CD4-positive, alpha-beta T cell treated with Interleukin-6 for 4 hours (primary cell): ENCODE data around the gene PTPRS.
A peak's percentile ranks its signal among the peaks of the same experiment; 100 is the strongest.

Experiments used
- DNase-seq: peaks from one replicate; pipeline ENCODE4 v3.0.0-alpha.2; 2020; ENCODE audit warnings: mixed read lengths

PTPRS gene

GRCh38 chr19:5305163-5305562, 35.4 kb downstream of the PTPRS start:
- no peak for DNase-seq

- DNase-seq = no peak
Observed at GRCh38 chr19:5304486-5304885, 36.1 kb downstream of the PTPRS start.

GRCh38 chr19:5303208-5303607, 37.4 kb downstream of the PTPRS start:
- DNase-seq = no peak

DNA sequence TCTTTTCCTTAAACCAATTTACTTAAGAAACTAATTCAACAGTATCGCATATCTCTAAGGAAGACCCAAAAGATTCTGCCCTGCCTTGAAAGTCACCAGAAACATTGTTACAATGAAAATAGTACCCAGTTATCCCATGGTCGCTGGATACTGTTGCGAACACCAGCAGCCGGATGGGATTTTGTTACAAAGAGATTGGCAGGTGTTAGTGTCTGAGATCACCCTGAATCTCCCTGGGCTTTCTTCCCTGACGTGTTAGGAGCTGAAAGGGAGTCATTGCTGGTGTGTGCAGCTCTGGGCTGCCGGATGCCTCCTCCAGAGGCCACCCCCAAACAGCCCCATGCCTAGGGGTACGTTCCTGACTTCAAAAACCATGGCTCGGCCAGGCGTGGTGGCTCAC, 38.2 kb downstream of the PTPRS start:
- DNase-seq = no peak

- DNase-seq = no peak
Observed at GRCh38 chr19:5299137-5299536, 41.5 kb downstream of the PTPRS start.

GRCh38 chr19:5298471-5298901, 42.1 kb downstream of the PTPRS start:
- DNase-seq = no peak

- no peak for DNase-seq
Observed at GRCh38 chr19:5297272-5297669, 43.3 kb downstream of the PTPRS start.

DNA sequence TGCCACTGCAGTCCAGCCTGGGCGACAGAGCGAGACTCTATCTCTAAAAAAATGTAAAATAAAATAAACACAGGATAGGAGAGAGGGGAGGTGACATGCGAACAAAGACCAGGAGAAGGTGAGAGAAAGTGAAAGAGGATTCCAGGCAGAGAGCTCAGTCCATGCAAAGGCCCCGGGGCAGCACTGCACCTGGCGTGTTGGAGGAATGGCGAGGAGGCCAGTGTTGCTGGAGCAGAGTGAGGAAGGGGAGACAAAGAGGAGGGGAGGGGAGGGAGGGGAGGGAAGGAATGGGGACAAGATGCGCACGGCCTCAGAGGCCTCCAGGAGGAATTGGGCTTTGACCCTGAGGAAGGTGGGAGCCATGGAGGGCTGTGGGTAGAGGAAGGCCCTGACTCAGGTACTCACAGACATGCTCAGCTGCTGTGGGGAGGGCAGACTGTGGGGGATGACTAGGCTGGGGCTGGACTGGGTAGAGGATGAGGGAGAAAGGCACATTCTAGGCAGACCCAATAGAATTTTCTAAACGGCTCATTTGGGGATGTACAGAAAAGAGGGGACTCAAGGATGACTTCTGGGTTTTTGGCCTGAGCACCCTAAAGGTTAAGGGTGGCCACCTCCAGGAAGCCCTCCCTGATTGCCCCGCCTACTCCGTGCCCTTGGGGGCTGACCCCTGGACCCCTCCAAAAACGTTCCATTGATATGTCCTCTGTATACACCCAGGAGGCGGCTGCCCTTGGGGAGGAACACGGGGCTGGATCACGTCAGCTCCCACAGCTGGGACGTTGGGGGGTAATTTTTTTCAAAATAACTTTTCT, 43.9 kb downstream of the PTPRS start:
- no peak for DNase-seq

DNA sequence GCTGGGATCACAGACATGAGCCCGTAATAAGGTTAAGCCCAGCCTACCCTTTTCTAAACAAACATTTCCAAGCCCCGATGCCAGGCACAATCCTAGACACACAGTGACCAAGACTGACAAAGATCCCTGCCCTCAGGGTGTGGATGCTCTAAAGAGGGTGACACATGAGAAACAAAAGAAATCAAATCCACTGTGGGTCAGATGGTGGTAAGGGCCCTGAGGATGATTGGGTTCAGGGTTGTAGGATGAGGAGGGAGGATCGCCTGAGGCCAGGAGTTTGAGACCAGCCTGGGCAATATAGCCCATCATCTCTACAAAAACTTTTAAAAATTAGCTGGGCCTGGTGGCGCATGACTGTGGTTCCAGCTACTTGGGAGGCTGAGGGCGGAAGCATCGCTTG, 44.6 kb downstream of the PTPRS start:
- no peak for DNase-seq

GRCh38 chr19:5294403-5295160, 46.0 kb downstream of the PTPRS start:
- no peak for DNase-seq

GRCh38 chr19:5293612-5294378, 46.8 kb downstream of the PTPRS start:
- DNase-seq = peak; percentile 23

DNA sequence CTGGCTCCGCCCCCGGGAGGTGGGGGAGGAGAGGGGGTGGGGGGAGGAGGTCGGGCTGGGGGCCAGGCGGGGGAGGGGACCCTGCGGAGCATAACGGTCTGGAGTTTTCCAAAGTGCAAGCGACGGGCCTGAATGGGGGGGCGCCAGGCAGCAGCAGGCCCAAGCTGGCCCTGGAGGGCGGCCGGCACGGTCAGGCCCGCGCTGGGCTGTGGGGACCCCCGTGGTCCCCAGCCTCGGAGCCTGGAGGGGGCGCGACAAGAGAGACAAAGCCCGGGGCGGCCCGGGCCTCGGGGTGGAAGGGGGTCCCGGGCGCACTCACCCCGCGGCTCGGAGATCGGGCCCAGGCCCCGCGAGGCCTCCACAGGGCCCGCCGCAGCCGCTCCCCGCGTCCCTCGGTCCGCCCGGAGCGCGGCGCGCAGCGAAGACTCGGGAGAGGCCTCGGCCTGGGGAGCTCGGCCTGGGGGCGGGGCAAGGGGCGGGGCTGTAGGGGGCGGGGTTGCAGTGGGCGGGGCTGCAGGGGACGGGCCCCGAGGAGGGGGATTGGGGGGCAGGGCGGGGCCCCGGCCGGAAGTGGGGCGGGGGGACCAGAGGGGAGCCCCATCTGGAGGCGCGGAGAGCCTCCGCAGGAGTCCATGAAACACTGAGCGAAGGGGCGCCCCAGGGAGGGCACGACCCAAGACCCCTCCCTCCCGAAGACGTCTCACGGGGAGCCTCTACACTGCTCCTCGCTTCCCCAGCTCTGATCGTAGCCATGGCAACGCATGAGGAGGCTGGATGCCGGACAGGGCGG, 47.6 kb downstream of the PTPRS start:
- peak; percentile 71 for DNase-seq

- DNase-seq = no peak
Observed at GRCh38 chr19:5292453-5292821, 48.2 kb downstream of the PTPRS start.

DNA sequence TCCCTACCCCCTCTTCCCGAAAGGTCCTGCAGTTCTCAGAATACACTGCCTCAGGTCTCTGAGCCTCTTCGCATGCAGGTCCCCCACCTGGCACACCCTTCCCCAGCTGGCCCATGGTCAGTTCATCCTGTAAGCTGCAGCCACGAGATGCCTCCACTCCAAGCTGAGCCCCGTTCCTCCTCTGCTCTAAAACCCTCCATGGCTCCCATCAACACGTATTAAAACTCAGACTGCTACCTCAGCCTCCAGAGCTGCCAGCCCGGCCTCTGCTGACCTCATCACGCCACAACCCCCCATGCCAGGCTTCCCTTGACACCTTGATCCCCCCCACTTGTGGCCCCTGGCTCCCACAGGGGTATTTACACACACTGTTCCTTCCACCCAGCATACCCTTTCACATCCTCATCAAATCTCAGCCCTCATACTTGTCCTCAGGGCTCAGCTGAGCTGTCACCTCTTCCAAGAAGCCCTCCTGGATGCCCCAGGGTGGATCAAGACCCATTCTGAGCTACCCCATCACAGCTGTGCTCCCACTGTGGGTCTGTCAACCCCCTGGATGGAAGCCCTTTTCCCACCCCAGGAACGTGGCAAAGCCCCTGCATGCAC, 48.9 kb downstream of the PTPRS start:
- no peak for DNase-seq
